ENCODE measurements around the gene DAAM1.

DAAM1 gene

DNA sequence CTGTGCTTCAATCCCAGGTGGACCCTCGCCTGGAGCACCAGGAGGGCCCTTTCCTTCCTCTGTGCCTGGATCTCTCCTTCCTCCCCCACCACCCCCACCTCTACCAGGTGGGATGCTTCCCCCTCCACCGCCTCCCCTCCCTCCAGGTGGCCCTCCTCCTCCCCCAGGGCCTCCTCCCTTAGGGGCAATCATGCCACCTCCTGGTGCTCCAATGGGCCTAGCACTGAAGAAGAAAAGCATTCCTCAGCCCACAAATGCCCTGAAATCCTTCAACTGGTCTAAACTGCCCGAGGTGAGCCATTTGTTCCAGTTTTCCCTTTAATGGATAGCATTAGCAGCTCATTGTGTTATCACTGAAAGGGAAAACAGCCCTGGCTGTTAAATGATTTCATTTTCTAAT lies 142.8 kb downstream of the DAAM1 start:
- no peaks in the 10 kb centered on the region for H3K27me3 ChIP-seq (ENCODE audit: low read depth, low read length)
- no peak overlapping the region for H2AFZ ChIP-seq (ENCODE audit: low read depth, low read length)
- H3K36me3 ChIP-seq (replicated peaks; ENCODE audit: low read depth, low read length), result peaks cover 22% of the 10 kb centered on the region
- no peaks in the 10 kb centered on the region for H3K79me2 ChIP-seq (ENCODE audit: low read length)
- H3K9me3 ChIP-seq (ENCODE audit: insufficient read depth, low read length), result no peaks in the 10 kb centered on the region
- TF ChIP-seq CTCF (IDR thresholded peaks at IDR 0.05; ENCODE audit: low read depth, low read length) (no peak), EZH2phosphoT487 (IDR thresholded peaks at IDR 0.05; ENCODE audit: low read depth) (no peak)
- no peak overlapping the region for H3K9ac ChIP-seq (ENCODE audit: low read length)
- no peak overlapping the region for H3K4me2 ChIP-seq (ENCODE audit: low read length)
- H3K27ac ChIP-seq (ENCODE audit: low read length), result no peak overlapping the region
- no peaks in the 10 kb centered on the region for H4K20me1 ChIP-seq (ENCODE audit: insufficient read depth, low read length)
- no peak overlapping the region for H3K4me3 ChIP-seq (ENCODE audit: low read length)
- H3K4me1 ChIP-seq (ENCODE audit: low read length), result peaks cover 6% of the 10 kb centered on the region

GRCh38 chr14:59332727-59333126 lies 144.3 kb downstream of the DAAM1 start:
- no peaks in the 10 kb centered on the region for H3K79me2 ChIP-seq (ENCODE audit: low read length)
- no peak overlapping the region for H3K9ac ChIP-seq (ENCODE audit: low read length)
- TF ChIP-seq EZH2phosphoT487 (IDR thresholded peaks at IDR 0.05; ENCODE audit: low read depth), result no peak
- TF ChIP-seq CTCF (IDR thresholded peaks at IDR 0.05; ENCODE audit: low read depth, low read length), result no peak
- H3K36me3 ChIP-seq (replicated peaks; ENCODE audit: low read depth, low read length), result peaks cover 16% of the 10 kb centered on the region
- H3K4me1 ChIP-seq (ENCODE audit: low read length), result peaks cover 6% of the 10 kb centered on the region
- H3K4me2 ChIP-seq (ENCODE audit: low read length), result no peak overlapping the region
- H4K20me1 ChIP-seq (ENCODE audit: insufficient read depth, low read length), result no peaks in the 10 kb centered on the region
- H3K27ac ChIP-seq (ENCODE audit: low read length), result no peak overlapping the region
- H2AFZ ChIP-seq (ENCODE audit: low read depth, low read length), result no peak overlapping the region
- H3K4me3 ChIP-seq (ENCODE audit: low read length), result no peak overlapping the region
- no peaks in the 10 kb centered on the region for H3K9me3 ChIP-seq (ENCODE audit: insufficient read depth, low read length)
- H3K27me3 ChIP-seq (ENCODE audit: low read depth, low read length), result no peaks in the 10 kb centered on the region

GRCh38 chr14:59333235-59333634 lies 144.8 kb downstream of the DAAM1 start:
- no peak overlapping the region for H3K4me2 ChIP-seq (ENCODE audit: low read length)
- TF ChIP-seq CTCF (IDR thresholded peaks at IDR 0.05; ENCODE audit: low read depth, low read length) (no peak), EZH2phosphoT487 (IDR thresholded peaks at IDR 0.05; ENCODE audit: low read depth) (no peak)
- H3K4me3 ChIP-seq (ENCODE audit: low read length), result no peak overlapping the region
- H3K36me3 ChIP-seq (replicated peaks; ENCODE audit: low read depth, low read length), result peaks cover 13% of the 10 kb centered on the region
- no peak overlapping the region for H3K9ac ChIP-seq (ENCODE audit: low read length)
- no peak overlapping the region for H2AFZ ChIP-seq (ENCODE audit: low read depth, low read length)
- no peaks in the 10 kb centered on the region for H3K79me2 ChIP-seq (ENCODE audit: low read length)
- H3K4me1 ChIP-seq (ENCODE audit: low read length), result peaks cover 6% of the 10 kb centered on the region
- no peak overlapping the region for H3K27ac ChIP-seq (ENCODE audit: low read length)
- H3K27me3 ChIP-seq (ENCODE audit: low read depth, low read length), result no peaks in the 10 kb centered on the region
- no peaks in the 10 kb centered on the region for H3K9me3 ChIP-seq (ENCODE audit: insufficient read depth, low read length)
- no peaks in the 10 kb centered on the region for H4K20me1 ChIP-seq (ENCODE audit: insufficient read depth, low read length)

GRCh38 chr14:59333668-59334067 lies 145.2 kb downstream of the DAAM1 start:
- Histone ChIP-seq H3K27ac (ENCODE audit: low read length) (no peak overlapping the region), H4K20me1 (ENCODE audit: insufficient read depth, low read length) (no peaks in the 10 kb centered on the region), H3K4me1 (ENCODE audit: low read length) (peaks cover 6% of the 10 kb centered on the region), H3K4me3 (ENCODE audit: low read length) (no peak overlapping the region), H3K79me2 (ENCODE audit: low read length) (no peaks in the 10 kb centered on the region), H3K27me3 (ENCODE audit: low read depth, low read length) (no peaks in the 10 kb centered on the region), H3K36me3 (replicated peaks; ENCODE audit: low read depth, low read length) (peaks cover 8% of the 10 kb centered on the region), H3K9me3 (ENCODE audit: insufficient read depth, low read length) (no peaks in the 10 kb centered on the region), H3K4me2 (ENCODE audit: low read length) (no peak overlapping the region), H2AFZ (ENCODE audit: low read depth, low read length) (no peak overlapping the region), H3K9ac (ENCODE audit: low read length) (no peak overlapping the region)
- TF ChIP-seq EZH2phosphoT487 (IDR thresholded peaks at IDR 0.05; ENCODE audit: low read depth) (no peak), CTCF (IDR thresholded peaks at IDR 0.05; ENCODE audit: low read depth, low read length) (no peak)
